ENCODE results near the gene FGD6.
A peak's percentile ranks its signal among the peaks of the same experiment; 100 is the strongest.
"Not testable (repeated sequence)": the region's sequence is repeated elsewhere in the genome, so short reads cannot be mapped to it uniquely, and the experiment has no call there.

The FGD6 gene

GRCh38 chr12:95204141-95204866, 13.0 kb downstream of the FGD6 start:
- DNase-seq: no peak

GRCh38 chr12:95203487-95204030, 13.7 kb downstream of the FGD6 start:
- DNase-seq: no peak

GRCh38 chr12:95202691-95203486, 14.4 kb downstream of the FGD6 start:
- DNase-seq: no peak

- no peak for DNase-seq
These were observed 16.1 kb downstream of the FGD6 start for GRCh38 chr12:95201056-95201670.

- peak in 1 of 2 experiments; percentile 8 for DNase-seq
These were observed 17.0 kb downstream of the FGD6 start for GRCh38 chr12:95200128-95200894.

GRCh38 chr12:95198914-95199313, 18.4 kb downstream of the FGD6 start:
- DNase-seq: no peak

- peak; percentile 8 to 48 for DNase-seq
These were observed 19.6 kb downstream of the FGD6 start for GRCh38 chr12:95197636-95198035.

- not testable (repeated sequence) for DNase-seq
These were observed 20.2 kb downstream of the FGD6 start for GRCh38 chr12:95196875-95197569.

- DNase-seq: peak in 1 of 2 experiments; percentile 60
These were observed 22.1 kb downstream of the FGD6 start for GRCh38 chr12:95195122-95195521.

- DNase-seq: no peak
These were observed 24.1 kb downstream of the FGD6 start for GRCh38 chr12:95193139-95193538.

GRCh38 chr12:95192271-95192670, 25.0 kb downstream of the FGD6 start:
- DNase-seq: no peak

GRCh38 chr12:95191060-95191696, 26.1 kb downstream of the FGD6 start:
- no peak for DNase-seq

GRCh38 chr12:95187865-95188415, 29.3 kb downstream of the FGD6 start:
- DNase-seq: no peak

- no peak for DNase-seq
These were observed 31.4 kb downstream of the FGD6 start for GRCh38 chr12:95185854-95186253.

GRCh38 chr12:95185072-95185471, 32.2 kb downstream of the FGD6 start:
- DNase-seq: no peak

GRCh38 chr12:95184121-95184520, 33.1 kb downstream of the FGD6 start:
- no peak for DNase-seq

GRCh38 chr12:95182868-95183415, 34.3 kb downstream of the FGD6 start:
- no peak for DNase-seq

- peak in 1 of 2 experiments; percentile 6 for DNase-seq
These were observed 36.2 kb downstream of the FGD6 start for GRCh38 chr12:95181103-95181502.

- no peak for DNase-seq
These were observed 38.3 kb downstream of the FGD6 start for GRCh38 chr12:95179011-95179410.

- no peak for DNase-seq
These were observed 39.1 kb downstream of the FGD6 start for GRCh38 chr12:95178136-95178535.

Data from NCI-H2081 (cell line).